HG03097 (cell line): ENCODE results near the gene CLP1.
A peak's percentile ranks its signal among the peaks of the same experiment; 100 is the strongest.
"Not testable (repeated sequence)": the region's sequence is repeated elsewhere in the genome, so short reads cannot be mapped to it uniquely, and the experiment has no call there.

Source experiments
- ATAC-seq: cut with Tn5 transposase; IDR thresholded peaks from one replicate; pipeline ENCODE4 v1.9.1; 2021; ENCODE audit not compliant: unreplicated experiment, low FRiP score

Gene CLP1

DNA sequence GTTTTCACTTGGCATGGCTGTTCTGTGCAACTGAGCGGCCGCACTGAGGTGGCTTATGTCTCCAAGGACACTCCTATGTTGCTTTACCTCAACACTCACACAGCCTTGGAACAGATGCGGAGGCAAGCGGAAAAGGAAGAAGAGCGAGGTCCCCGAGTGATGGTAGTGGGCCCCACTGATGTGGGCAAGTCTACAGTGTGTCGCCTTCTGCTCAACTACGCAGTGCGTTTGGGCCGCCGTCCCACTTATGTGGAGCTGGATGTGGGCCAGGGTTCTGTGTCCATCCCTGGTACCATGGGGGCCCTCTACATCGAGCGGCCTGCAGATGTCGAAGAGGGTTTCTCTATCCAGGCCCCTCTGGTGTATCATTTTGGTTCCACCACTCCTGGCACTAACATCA lies 2.1 kb downstream of the CLP1 start:
- no peak for ATAC-seq

DNA sequence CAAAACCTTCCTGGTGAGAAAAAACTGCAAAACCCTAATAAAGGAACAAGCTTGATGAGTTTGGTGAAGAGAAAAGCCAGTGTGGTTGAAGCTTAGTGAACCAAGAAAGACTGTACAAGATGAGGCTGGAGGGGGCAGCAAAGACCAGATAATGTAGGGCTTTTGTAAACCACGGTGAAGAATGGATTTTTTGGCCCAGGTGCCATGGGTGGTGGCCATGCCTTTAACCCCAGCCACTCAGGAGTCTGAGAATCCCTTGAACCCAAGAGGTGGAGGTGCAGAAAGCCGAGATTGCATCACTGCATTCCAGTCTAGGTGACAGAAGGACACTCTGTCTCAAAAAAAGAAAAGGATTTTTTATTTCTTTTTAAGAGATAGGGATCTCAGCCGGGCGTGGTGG lies 5.3 kb downstream of the CLP1 start:
- no peak for ATAC-seq

DNA sequence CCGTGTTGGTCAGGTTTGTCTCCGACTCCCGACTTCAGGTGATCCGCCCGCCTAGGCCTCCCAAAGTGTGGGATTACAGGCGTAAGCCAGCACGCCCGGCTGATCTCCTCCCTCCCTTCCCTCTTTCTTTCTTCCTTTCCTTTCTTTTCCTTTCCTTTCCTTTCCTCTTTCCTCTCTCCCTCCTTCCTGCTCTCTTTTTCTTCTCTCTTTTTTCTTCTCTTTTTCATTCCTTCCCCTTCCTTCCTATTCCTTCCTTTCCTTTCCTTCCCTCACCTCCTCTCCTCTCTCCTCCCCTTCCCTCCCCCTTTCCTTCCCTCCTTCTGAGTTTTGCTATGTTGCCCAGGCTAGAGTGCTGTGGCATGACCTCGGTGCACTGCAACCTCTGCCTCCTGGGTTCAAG lies 6.4 kb downstream of the CLP1 start:
- ATAC-seq: no peak

DNA sequence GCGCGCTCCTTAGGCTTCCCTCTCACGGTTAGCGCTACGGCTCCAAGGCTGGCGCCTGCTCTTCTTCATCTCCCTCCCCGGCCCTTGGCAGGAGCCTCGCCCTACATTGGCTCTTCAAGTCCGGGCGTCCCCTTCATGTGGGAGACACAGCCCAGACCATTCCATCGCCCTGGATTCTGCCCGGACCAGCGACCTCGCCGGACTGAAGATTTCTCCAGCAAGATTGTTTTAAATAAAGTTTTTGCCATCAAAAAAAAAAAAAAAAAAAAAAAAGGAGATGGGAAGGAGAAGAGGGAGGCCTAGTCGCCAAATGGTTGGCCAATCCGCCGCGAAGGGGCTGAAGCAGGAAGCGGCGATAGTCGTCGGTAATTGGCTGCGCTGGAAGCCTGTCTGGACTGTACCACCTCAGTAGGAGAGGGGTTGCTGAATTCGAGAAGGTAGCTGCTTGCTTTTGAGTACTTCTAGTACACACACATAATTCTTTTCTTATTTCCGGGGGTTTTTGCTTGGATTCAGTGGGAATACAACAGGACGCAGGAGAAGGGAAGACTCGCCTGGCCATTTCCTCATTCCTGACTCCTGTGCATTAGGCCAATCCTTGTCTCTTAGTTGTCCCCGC lies 9.7 kb downstream of the CLP1 start:
- peak; percentile 69 for ATAC-seq

DNA sequence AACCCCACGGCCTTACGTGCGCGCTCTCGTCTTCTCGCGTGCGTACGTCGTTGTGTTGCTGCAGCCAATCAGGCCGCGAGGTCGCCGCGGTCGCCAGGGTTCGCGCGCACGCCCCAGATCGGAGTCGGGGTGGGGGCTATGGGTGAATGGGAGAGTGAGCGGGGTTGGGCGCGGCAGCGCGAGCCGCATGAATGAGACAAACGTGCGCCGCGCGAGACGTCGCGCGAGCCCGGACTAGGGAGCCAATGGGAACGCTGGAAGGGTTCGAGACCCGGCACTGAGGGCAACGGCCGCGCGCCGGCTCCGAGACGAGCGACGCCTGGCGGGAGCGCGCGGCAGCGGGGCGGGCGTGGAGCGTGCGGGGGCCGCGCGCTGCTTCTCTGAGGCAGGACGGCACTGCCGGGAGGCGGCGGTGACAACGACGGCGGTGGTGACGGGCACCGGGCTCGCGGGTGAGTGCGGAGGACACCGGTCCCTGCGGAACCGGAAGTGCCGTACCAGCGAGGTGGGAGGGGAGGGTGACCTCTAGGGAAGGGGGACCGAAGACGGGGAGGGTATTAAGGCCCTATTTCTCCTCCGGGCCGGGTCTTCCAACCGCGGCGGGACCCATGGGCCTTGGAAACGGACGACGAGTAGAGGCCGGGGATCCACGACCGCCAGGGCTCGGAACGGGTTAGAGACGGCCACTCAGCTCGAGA lies 10.3 kb downstream of the CLP1 start, which contains the start of gene ZDHHC5:
Gene ZDHHC5, plus strand, starts transcription at position 379 of the 698 bp plus-strand sequence. CDS start 4,977 bp downstream, outside the sequence.
- peak; percentile 85 for ATAC-seq

DNA sequence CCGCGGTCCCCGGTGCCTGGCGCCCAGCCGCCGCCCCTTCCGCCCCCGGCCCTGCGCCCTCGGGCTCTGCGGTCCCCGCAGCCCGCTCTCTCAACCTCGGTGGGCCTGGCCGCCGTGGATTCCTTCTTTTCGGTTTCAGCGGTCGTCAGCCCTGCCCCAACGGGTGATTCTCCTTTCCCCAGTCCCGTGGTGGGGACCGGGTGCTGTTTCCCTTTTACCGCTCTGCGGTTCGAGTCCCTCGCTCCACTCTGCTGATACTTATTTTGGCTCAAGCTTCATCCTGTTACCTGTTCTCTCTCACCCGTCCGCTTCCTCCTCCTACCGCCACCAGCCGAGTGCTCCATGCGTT lies 10.8 kb downstream of the CLP1 start:
- ATAC-seq: peak; percentile 3

DNA sequence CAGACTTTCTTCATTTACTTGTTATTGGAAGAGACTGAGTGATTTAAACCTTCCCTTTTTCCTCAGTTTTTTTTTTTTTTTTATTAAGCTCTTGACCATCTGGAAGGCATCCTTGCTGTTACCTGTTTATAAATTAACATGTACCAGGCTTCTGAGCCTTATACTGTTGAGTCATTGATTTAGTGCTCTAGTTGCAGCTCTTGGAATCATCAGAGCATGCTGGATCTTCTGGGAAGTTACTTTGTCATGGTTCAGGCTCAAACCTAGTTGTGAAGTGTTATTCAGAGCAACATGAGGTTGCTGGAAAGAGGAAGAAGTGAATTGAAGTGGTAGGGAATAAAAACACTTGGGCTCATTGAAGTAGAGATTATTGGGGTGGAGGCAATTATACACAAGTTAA lies 16.7 kb downstream of the CLP1 start:
- ATAC-seq: no peak

DNA sequence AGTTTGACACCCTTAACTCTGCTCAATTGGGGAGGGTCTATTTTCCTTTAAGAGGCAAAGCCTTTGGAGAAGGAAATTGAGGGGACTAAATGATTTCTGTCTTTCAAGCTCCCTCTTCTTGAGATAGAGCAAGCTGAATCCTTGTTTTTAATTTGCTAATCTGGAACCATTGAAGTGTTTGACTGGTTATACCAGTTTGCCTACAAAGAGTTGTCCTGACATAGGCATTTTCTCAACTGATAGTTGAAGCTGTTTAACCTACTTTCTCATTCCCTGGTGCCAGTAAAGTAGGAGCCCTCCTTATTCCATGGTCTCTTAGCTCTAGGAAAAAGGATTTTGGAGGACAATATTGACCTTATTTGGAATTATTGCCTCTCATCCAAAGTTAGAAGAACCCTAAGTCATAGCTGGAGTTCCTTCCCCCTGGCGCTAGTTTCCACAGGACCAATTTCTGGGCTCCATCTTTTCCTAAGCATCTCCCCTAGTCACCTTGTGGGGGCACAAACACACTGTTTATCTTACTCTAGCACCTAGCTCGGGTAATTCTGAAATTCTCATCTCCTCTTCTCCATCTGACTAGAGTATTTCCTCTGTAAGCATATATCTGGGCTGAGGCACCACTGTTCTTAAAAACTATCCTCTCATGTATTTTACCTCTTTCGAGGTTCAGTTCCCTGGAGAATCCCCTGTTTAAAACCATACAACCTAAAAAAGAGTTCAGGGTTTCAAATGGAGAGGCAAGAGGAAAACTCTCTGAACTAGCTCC lies 17.8 kb downstream of the CLP1 start:
- no peak for ATAC-seq

DNA sequence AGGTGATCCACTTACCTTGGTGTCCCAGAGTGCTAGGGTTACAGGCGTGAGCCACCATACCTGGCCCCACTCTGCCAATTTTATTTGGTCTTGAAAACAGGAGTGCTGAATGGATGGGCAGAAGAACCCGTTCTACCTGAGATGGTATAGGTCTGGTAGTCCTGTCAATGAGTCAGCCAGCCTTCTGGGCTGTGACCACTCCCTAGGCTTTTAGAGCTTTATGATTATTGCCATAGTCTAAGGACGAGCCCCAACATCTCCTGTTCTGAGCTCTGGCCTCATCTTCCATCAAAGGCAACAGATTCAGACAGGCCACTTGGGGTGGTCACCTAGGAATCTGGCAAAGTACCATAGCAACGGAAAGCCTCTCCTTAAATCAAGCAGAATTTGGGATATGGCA lies 21.8 kb downstream of the CLP1 start:
- no peak for ATAC-seq

DNA sequence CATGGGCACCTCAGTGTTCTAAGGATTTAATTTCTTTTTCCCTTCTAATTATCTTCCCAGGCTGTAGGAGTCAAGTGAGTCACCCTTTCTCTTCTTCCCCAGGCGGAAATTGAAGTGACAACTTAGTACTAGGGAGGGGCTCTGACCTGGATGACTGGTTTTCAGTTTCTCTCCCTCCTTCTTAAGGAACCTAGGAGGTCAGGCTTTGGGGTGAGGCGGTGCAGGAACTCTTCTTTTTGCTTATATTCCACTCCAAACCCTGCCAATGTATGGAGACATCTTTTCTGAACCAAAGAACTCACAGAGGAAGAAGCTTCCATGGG lies 23.0 kb downstream of the CLP1 start:
- ATAC-seq: no peak

DNA sequence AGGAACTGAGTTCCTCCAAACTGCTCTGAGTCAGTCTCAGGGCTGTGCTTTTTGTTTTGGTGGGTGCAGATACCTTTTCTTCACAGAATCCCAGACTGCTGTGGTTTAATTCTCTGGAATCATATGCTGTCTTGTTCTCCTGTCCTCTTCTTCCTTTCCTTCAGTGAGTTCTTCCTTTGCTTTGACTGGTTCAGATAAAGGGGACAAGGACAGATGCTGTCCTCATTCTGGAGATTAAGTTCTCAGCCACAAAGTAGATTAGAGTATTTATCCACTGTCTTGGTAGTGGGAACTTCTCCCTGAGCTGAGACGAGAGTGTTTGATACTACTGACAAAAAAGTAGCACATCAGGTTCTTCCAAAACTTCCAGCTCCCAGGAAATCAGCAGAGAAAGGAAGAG lies 23.6 kb downstream of the CLP1 start:
- ATAC-seq: no peak

DNA sequence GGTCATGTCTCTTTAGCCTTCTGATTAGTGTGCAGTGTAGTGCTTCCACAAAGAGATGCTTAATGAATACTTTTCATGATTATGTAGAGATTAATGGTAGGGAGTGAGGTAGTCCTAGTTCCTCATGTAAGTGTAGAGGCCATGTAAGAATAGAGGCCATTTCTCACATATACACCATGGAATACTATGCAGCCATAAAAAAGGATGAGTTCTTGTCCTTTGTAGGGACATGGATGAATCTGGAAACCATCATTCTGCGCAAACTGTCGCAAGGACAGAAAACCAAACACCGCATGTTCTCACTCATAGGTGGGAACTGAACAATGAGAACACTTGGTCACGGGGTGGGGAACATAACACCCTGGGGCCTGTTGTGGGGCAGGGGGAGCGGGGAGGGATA lies 32.9 kb downstream of the CLP1 start:
- not testable (repeated sequence) for ATAC-seq

DNA sequence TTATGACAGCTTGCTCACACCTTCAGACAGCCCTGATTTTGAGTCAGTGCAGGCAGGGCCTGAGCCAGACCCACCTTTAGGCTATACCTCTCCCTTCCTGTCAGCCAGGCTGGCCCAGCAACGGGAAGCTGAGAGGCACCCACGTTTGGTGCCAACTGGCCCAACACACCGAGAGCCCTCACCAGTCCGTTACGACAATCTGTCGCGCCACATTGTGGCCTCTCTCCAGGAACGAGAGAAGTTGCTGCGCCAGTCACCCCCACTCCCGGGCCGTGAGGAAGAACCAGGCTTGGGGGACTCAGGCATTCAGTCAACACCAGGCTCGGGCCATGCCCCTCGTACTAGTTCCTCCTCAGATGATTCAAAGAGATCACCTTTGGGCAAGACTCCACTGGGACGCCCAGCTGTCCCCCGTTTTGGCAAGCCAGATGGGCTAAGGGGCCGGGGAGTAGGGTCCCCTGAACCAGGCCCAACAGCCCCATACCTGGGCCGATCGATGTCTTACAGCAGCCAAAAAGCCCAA lies 41.3 kb downstream of the CLP1 start:
- no peak for ATAC-seq

DNA sequence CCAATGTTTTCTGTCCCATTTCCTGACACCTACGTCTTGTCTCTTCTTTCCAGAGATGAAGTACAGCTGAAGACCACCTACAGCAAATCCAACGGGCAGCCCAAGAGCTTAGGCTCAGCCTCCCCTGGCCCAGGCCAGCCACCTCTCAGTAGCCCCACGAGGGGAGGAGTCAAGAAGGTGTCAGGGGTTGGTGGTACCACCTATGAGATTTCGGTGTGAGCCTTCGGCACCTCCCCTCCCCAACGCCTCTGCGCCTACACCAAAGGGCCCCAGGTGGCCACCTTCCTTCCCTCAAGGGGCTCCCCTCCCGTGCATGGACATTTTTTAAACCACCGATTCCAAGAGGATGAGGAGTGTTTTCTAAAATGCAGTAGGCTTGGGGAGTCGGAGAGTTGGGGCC lies 42.3 kb downstream of the CLP1 start:
- ATAC-seq: no peak

DNA sequence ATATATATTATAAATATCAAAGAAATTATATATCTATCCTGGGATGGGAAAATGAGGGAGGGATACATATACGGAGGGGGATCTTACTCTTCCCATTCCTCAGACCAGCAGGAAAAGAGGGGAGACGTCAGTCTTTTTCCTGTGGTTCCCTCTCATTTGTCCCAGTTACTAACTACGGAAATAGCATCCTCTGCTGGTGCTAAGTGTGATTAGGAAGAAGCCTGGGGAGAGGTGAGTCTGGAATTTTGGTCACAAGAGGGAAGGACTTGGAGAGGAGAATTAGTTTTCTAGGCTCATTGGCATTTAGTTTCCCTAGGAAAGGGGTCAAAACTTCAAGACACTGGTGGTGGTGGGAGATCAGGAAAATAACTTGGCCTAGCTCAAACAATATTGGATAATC lies 42.9 kb downstream of the CLP1 start:
- ATAC-seq: no peak

DNA sequence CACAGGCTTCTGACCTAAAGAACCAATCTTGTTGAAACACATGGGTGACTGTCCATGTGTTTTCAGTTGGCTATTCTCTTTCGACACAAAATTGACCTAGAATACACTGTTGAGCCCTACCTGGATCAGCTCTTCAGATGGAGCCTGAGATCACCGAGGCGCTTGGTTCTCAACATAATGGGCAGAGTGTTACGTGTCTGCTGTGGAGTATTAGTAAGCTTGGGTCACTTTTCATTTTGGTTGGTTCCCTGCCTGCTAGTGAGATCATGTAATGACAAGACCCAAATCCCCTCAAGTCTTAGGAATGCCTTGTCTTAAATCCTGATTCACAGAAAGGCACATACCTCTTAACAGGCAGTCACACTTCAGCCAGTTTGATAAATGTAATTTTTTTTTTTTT lies 45.8 kb downstream of the CLP1 start:
- ATAC-seq: no peak

DNA sequence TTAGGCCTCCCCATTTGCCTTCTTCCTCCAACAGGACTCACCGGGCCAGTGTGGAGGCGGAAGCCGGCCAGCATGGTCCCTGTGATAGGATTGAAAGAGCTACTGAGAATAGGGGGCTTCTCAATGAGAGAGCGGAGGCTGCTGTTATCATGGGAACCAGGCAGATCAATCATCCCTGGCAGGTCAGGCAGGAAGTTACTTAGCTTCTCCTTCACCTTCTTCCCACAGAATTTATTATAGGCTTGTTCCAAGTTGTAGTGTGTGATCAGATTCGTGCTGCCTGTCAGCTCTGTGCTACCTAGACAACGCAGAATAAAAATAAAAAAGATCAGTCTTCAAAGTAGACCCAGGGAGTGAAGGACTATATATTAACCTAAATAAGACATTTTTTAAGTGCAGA lies 47.4 kb downstream of the CLP1 start:
- ATAC-seq: no peak

DNA sequence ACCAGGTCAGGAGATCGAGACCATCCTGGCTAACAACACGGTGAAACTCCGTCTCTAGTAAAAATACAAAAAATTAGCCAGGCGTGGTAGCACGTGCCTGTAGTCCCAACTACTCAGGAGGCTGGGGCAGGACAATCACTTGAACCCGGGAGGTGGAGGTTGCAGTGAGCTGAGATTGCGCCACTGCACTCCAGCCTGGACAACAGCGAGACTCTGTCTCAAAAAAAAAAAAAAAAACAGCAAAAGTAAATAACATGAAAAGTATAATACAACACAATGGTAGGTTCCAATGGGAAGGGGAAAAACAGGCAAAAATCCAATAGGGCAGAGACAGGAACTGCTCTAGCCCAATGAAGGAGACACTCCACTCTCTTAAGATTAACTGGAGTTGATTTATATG lies 47.9 kb downstream of the CLP1 start:
- not testable (repeated sequence) for ATAC-seq

DNA sequence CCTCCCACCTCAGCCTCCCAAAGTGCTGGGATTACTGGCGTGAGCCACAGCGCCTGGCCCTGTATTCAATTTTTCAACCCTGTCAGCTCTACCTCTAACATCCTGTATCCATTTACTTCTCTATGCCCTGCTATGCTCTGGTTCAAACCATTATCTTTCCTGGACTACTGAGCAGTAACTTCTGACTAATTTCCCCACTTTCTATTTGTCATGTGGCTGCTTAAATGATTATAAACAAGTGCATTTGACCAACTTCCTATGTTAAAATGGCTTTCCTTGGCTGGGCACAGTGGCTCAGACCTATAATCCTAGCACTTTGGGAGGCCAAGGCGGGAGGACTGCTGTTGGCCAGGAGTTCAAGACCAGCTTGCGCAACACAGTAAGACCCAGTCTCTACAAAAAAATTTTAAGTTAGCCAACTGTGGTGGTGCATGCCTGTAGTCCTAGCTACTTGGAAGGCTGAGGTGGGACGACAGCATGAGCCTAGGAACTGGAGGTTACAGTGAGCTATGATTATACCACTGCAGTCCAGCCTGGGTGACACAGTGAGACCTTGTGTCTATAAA lies 52.3 kb downstream of the CLP1 start:
- ATAC-seq: no peak
